ENCODE data around the gene WDR1.

DNA sequence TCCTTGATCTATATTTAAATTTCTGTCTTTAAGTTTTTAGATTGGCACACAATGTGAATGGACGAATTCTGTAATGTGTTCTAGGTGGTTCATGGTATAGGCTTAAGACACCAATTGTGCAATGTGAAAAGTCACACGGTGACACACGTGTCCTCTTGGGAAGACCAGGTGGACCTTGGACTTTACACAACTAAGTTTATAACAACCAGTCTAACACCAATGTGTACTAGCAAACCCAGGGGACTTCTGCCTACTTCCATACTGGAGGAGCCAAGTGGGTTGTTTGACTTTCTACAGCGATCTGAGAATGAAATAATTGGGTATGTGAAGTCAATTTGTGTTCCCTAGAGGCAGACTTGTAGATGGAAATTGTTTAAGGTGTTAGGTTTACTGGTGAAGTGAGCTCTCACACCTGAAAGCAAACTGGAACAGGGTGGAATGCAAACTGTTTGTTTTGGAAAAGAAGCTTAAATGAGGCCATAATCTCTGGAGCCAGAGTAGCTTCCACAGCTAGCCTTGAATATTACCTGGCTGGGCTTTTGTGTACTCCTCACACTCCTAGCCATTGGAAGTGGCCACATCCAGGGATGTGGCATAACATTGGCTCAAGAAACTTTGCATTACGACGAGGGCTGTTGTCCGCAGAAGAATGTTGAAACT, 45.9 kb upstream of the WDR1 start:
- TF ChIP-seq, protein P1, sequence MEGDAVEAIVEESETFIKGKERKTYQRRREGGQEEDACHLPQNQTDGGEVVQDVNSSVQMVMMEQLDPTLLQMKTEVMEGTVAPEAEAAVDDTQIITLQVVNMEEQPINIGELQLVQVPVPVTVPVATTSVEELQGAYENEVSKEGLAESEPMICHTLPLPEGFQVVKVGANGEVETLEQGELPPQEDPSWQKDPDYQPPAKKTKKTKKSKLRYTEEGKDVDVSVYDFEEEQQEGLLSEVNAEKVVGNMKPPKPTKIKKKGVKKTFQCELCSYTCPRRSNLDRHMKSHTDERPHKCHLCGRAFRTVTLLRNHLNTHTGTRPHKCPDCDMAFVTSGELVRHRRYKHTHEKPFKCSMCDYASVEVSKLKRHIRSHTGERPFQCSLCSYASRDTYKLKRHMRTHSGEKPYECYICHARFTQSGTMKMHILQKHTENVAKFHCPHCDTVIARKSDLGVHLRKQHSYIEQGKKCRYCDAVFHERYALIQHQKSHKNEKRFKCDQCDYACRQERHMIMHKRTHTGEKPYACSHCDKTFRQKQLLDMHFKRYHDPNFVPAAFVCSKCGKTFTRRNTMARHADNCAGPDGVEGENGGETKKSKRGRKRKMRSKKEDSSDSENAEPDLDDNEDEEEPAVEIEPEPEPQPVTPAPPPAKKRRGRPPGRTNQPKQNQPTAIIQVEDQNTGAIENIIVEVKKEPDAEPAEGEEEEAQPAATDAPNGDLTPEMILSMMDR (IDR thresholded peaks at IDR 0.05) = no peak
- TF ChIP-seq POLR2A (IDR thresholded peaks at IDR 0.05) = no peak

All from thyroid gland (tissue), 4 donors.